IMR-90 (cell line): ENCODE data around the gene SELP. TPM values are rescaled to one million over a fixed set of nuclear protein-coding genes. Genes with fewer than 3 reads are reported as not detected.

Experiments used
- ATAC-seq: fragments of 200-7000 bp; cut with Tn5 transposase; 2 replicates; pipeline ENCODE4 v1.9.1; 2020; ENCODE audit warnings: low read depth, mild to moderate bottlenecking, moderate library complexity
- BruUV-seq: library from RNA; stranded (reverse); fragments of 400-500 nt; replicated peaks from 2 replicates; lab custom pipeline; 2021; lab: Mats Ljungman, UMichigan
- CTCF ChIA-PET: fragments of 300-600 bp; formaldehyde crosslinking; extraction: SDS; loops from one replicate; lab custom pipeline; 2021; ENCODE audit warnings: antibody characterized with exemption; lab: Yijun Ruan, JAX
- POLR2A ChIA-PET: fragments of 300-600 bp; sonication (Branson Sonifier 250); formaldehyde crosslinking; loops from one replicate; lab custom pipeline; 2022; ENCODE audit warnings: antibody characterized with exemption; ENCODE audit not compliant: unreplicated experiment; lab: Charles Lee
- DNase-seq: peaks from one replicate; pipeline ENCODE4 v3.0.0; 2013
- H2AFZ ChIP-seq: replicated peaks from 2 replicates; pipeline ENCODE3; 2013; ENCODE audit warnings: low read length, mild to moderate bottlenecking; ENCODE audit not compliant: poor library complexity
- H2AK5ac ChIP-seq: 2 replicates; pipeline ENCODE4 v1.6.1; 2013; ENCODE audit warnings: low read depth, low read length, inconsistent platforms
- H2AK9ac ChIP-seq: replicated peaks from 2 replicates; pipeline ENCODE3; 2013; ENCODE audit warnings: mild to moderate bottlenecking, low read depth, low read length, moderate library complexity; ENCODE audit not compliant: poor library complexity
- H2BK120ac ChIP-seq: 2 replicates; pipeline ENCODE4 v1.6.1; 2013; ENCODE audit warnings: low read depth, low read length, inconsistent platforms
- H2BK15ac ChIP-seq: 3 replicates; pipeline ENCODE4 v1.6.1; 2013; ENCODE audit warnings: low read depth, low read length, inconsistent platforms
- H2BK20ac ChIP-seq: 2 replicates; pipeline ENCODE4 v1.6.1; 2013; ENCODE audit warnings: low read depth, mild to moderate bottlenecking, inconsistent platforms, low read length, moderate library complexity
- H2BK5ac ChIP-seq: 2 replicates; pipeline ENCODE4 v1.6.1; 2013; ENCODE audit warnings: mild to moderate bottlenecking, low read depth, low read length, inconsistent platforms; ENCODE audit not compliant: poor library complexity, severe bottlenecking
- H3K14ac ChIP-seq: replicated peaks from 2 replicates; pipeline ENCODE4 v1.6.1; 2013; ENCODE audit warnings: low read depth, low read length, inconsistent platforms
- H3K18ac ChIP-seq: 2 replicates; pipeline ENCODE4 v1.6.1; 2013; ENCODE audit warnings: low read depth, low read length, control low read depth
- H3K23ac ChIP-seq: 2 replicates; pipeline ENCODE4 v1.6.1; 2013; ENCODE audit warnings: low read depth, low read length, inconsistent platforms
- H3K27ac ChIP-seq: 2 replicates; pipeline ENCODE4 v1.5.1; 2013; ENCODE audit warnings: mild to moderate bottlenecking, control low read depth, low read length; ENCODE audit not compliant: insufficient read depth
- H3K27me3 ChIP-seq: 2 replicates; pipeline ENCODE4 v1.6.1; 2013; ENCODE audit warnings: low read length; ENCODE audit not compliant: control insufficient read depth, insufficient read depth
- H3K36me3 ChIP-seq: 2 replicates; pipeline ENCODE4 v1.6.1; 2013; ENCODE audit warnings: low read length, mixed read lengths; ENCODE audit not compliant: control insufficient read depth, insufficient read depth
- H3K4ac ChIP-seq: 2 replicates; pipeline ENCODE4 v1.6.1; 2013; ENCODE audit warnings: low read depth, low read length, inconsistent platforms
- H3K4me1 ChIP-seq: 2 replicates; pipeline ENCODE4 v1.6.1; 2013; ENCODE audit warnings: low read length, mixed read lengths; ENCODE audit not compliant: control insufficient read depth, insufficient read depth
- H3K4me2 ChIP-seq: 2 replicates; pipeline ENCODE4 v1.6.1; 2013; ENCODE audit warnings: low read depth, mild to moderate bottlenecking, control low read depth, low read length, moderate library complexity
- H3K4me3 ChIP-seq: 2 replicates; pipeline ENCODE4 v1.5.1; 2013; ENCODE audit warnings: low read depth, mild to moderate bottlenecking, control low read depth, low read length, moderate library complexity; ENCODE audit not compliant: insufficient read depth
- H3K56ac ChIP-seq: 2 replicates; pipeline ENCODE4 v1.6.1; 2013; ENCODE audit warnings: low read length, inconsistent platforms; ENCODE audit not compliant: insufficient read depth; ENCODE audit errors: extremely low read depth
- H3K79me1 ChIP-seq, 2 experiments: 2 replicates each; pipeline ENCODE4 v1.6.1; 2013; ENCODE audit warnings: low read length in 2 of 2, inconsistent platforms in 1 of 2, low read depth in 1 of 2
- H3K9ac ChIP-seq: 2 replicates; pipeline ENCODE4 v1.6.1; 2013; ENCODE audit warnings: low read depth, low read length, control low read depth
- H3K9me1 ChIP-seq: 2 replicates; pipeline ENCODE4 v1.6.1; 2013; ENCODE audit warnings: low read length, inconsistent platforms; ENCODE audit not compliant: insufficient read depth
- H3K9me3 ChIP-seq: 2 replicates; pipeline ENCODE4 v1.6.1; 2013; ENCODE audit warnings: low read length; ENCODE audit not compliant: control insufficient read depth, insufficient read depth
- H4K20me1 ChIP-seq: 2 replicates; pipeline ENCODE4 v1.6.1; 2013; ENCODE audit warnings: low read length, inconsistent platforms; ENCODE audit not compliant: insufficient read depth
- H4K5ac ChIP-seq: 2 replicates; pipeline ENCODE4 v1.6.1; 2013; ENCODE audit warnings: mild to moderate bottlenecking, low read depth, low read length, control low read depth
- H4K8ac ChIP-seq, 2 experiments: 2 replicates each; pipeline ENCODE4 v1.6.1; 2013; ENCODE audit warnings: low read depth in 2 of 2, low read length in 2 of 2, control low read depth in 1 of 2, inconsistent platforms in 1 of 2
- H4K91ac ChIP-seq: 2 replicates; pipeline ENCODE4 v1.6.1; 2013; ENCODE audit warnings: low read depth, low read length, inconsistent platforms; ENCODE audit not compliant: insufficient read depth
- BHLHE40 ChIP-seq: fragments of 150-350 bp; IDR thresholded peaks from 2 replicates; pipeline ENCODE4 v1.6.1; 2016; ENCODE audit warnings: mild to moderate bottlenecking, low read depth, low read length
- CEBPB ChIP-seq: IDR thresholded peaks from 2 replicates; pipeline ENCODE4 v1.6.1; 2012; ENCODE audit warnings: low read depth, low read length, improper control_type of control experiment
- CHD1 ChIP-seq: IDR thresholded peaks from 2 replicates; pipeline ENCODE4 v1.6.1; 2012; ENCODE audit warnings: low read depth, low read length, improper control_type of control experiment
- FOS ChIP-seq: fragments of 150-350 bp; IDR thresholded peaks from 2 replicates; pipeline ENCODE4 v1.6.1; 2016; ENCODE audit warnings: low read depth, low read length
- MAFK ChIP-seq: IDR thresholded peaks from 2 replicates; pipeline ENCODE4 v1.6.1; 2012; ENCODE audit warnings: low read depth, low read length, improper control_type of control experiment
- MAZ ChIP-seq: IDR thresholded peaks from 2 replicates; pipeline ENCODE4 v1.6.1; 2012; ENCODE audit warnings: low read depth, mild to moderate bottlenecking, low read length, improper control_type of control experiment, moderate library complexity, borderline replicate concordance
- MXI1 ChIP-seq: IDR thresholded peaks from 2 replicates; pipeline ENCODE4 v1.6.1; 2012; ENCODE audit warnings: low read depth, mild to moderate bottlenecking, low read length, moderate library complexity, borderline replicate concordance
- NFE2L2 ChIP-seq: fragments of 150-350 bp; IDR thresholded peaks from 2 replicates; pipeline ENCODE4 v1.6.1; 2016; ENCODE audit warnings: low read depth, mild to moderate bottlenecking, low read length
- POLR2A ChIP-seq: IDR thresholded peaks from 2 replicates; pipeline ENCODE4 v1.6.1; 2012; ENCODE audit warnings: mild to moderate bottlenecking, low read depth, low read length
- RAD21 ChIP-seq: IDR thresholded peaks from 2 replicates; pipeline ENCODE4 v1.6.1; 2012; ENCODE audit warnings: low read length, improper control_type of control experiment
- RCOR1 ChIP-seq: IDR thresholded peaks from 2 replicates; pipeline ENCODE4 v1.6.1; 2012; ENCODE audit warnings: mild to moderate bottlenecking, low read length, improper control_type of control experiment; ENCODE audit not compliant: insufficient replicate concordance
- RFX5 ChIP-seq: IDR thresholded peaks from 2 replicates; pipeline ENCODE4 v1.8.0; 2012; ENCODE audit warnings: low read depth, mild to moderate bottlenecking, low read length, moderate library complexity
- SMC3 ChIP-seq: fragments of 150-350 bp; IDR thresholded peaks from 2 replicates; pipeline ENCODE4 v1.6.1; 2016; ENCODE audit warnings: low read depth, mild to moderate bottlenecking, antibody characterized with exemption, low read length, moderate library complexity
- WGBS, 2 experiments: methylation state at CpG; one replicate each; pipeline versions ENCODE4 v1.1.5 to v1.1.7; 2013; ENCODE audit warnings: missing lambda C conversion rate in 2 of 2; ENCODE audit not compliant: insufficient read length in 1 of 2; ENCODE audit errors: extremely low coverage in 2 of 2; 5-methylcytosine and 5-hydroxymethylcytosine counted together
- dilution Hi-C: fragments of 300-500 bp; cut with HindIII; formaldehyde crosslinking; loops from one replicate; pipeline ENCODE4 v1.14.3; 2018; ENCODE audit warnings: low sequenced_read_pairs; ENCODE audit not compliant: unreplicated experiment
- in situ Hi-C: fragments of 300-500 bp; cut with MboI; formaldehyde crosslinking; loops from 3 replicates; pipeline ENCODE4 v1.14.3; 2019; ENCODE audit warnings: low sequenced_read_pairs, inconsistent platforms, mixed read lengths
- intact Hi-C: fragments of 100-400 bp; cut with micrococcal nuclease; formaldehyde crosslinking; loops from 2 replicates; pipeline ENCODE4 v1.10.0; 2022
- polyA plus RNA-seq, 3 experiments: library from polyadenylated mRNA; depleted of rRNA; stranded (reverse); fragments of >200 nt; gene quantifications; 2 replicates each; pipeline ENCODE4 v1.2.3, GENCODE V29; 2012; ENCODE audit warnings: low replicate concordance in 1 of 3
- total RNA-seq: library from RNA; depleted of rRNA; stranded (reverse); fragments of >200 nt; gene quantifications from 2 replicates; pipeline ENCODE4 v1.2.3, GENCODE V29; 2012
- TF ChIP-seq, protein P1 (sequence below): fragments of 150-350 bp; IDR thresholded peaks from 2 replicates; pipeline ENCODE4 v1.6.1; 2016; ENCODE audit warnings: low read depth, mild to moderate bottlenecking, low read length, moderate library complexity, borderline replicate concordance
- TF ChIP-seq, protein P2 (sequence below): fragments of 150-350 bp; IDR thresholded peaks from 2 replicates; pipeline ENCODE4 v1.6.1; 2017; ENCODE audit warnings: mild to moderate bottlenecking, antibody characterized with exemption, low read length, low read depth
- TF ChIP-seq, protein P3 (sequence below): conservative IDR thresholded peaks from 2 replicates; pipeline ENCODE4 v1.5.1; 2012; ENCODE audit warnings: mild to moderate bottlenecking, low read depth, low read length, improper control_type of control experiment

The SELP gene
- total and polyA plus RNA-seq, 2 of the 4 experiments (the other 2 are of a cell fraction): not detected

DNA sequence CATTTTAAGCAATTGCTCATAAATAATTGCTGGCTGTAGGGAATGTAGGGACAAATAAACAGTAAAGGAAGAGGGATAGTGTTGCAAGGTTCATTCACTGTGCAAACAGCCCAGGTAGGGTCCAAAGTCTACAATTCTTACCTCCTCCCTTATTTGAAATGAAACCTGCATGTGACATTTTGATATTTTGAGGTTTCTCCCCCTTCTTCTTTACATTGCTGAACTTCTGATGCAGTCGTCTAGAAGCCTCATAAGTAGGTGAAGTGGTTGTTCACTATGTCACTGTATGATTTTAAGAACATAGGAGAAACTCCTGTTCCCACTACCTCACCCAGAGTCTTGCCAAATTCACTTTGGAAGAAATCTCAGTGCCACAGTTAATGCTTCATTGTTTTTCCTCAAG lies 59.8 kb downstream of the SELP start:
- H3K4me3 ChIP-seq: no peak overlapping the region
- H3K56ac ChIP-seq: no peak overlapping the region
- POLR2A ChIA-PET: no interaction called here
- no peak overlapping the region for H3K9ac ChIP-seq
- H3K79me1 ChIP-seq: no peaks in the 10 kb centered on the region
- no peaks in the 10 kb centered on the region for H3K36me3 ChIP-seq
- no peak overlapping the region for H3K4ac ChIP-seq
- no peak overlapping the region for H2BK15ac ChIP-seq
- no peak overlapping the region for H3K4me2 ChIP-seq
- H3K27ac ChIP-seq: no peak overlapping the region
- H3K23ac ChIP-seq: no peak overlapping the region
- TF ChIP-seq POLR2A (no peak), MAFK (no peak), MXI1 (no peak), CHD1 (no peak), CEBPB (no peak), RFX5 (no peak), SMC3 (no peak), RCOR1 (no peak), MAZ (no peak), NFE2L2 (no peak), BHLHE40 (no peak), FOS (no peak), RAD21 (no peak)
- TF ChIP-seq, protein P1, sequence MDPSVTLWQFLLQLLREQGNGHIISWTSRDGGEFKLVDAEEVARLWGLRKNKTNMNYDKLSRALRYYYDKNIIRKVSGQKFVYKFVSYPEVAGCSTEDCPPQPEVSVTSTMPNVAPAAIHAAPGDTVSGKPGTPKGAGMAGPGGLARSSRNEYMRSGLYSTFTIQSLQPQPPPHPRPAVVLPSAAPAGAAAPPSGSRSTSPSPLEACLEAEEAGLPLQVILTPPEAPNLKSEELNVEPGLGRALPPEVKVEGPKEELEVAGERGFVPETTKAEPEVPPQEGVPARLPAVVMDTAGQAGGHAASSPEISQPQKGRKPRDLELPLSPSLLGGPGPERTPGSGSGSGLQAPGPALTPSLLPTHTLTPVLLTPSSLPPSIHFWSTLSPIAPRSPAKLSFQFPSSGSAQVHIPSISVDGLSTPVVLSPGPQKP: no peak
- TF ChIP-seq, protein P2, sequence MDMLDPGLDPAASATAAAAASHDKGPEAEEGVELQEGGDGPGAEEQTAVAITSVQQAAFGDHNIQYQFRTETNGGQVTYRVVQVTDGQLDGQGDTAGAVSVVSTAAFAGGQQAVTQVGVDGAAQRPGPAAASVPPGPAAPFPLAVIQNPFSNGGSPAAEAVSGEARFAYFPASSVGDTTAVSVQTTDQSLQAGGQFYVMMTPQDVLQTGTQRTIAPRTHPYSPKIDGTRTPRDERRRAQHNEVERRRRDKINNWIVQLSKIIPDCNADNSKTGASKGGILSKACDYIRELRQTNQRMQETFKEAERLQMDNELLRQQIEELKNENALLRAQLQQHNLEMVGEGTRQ: no peak
- TF ChIP-seq, protein P3, sequence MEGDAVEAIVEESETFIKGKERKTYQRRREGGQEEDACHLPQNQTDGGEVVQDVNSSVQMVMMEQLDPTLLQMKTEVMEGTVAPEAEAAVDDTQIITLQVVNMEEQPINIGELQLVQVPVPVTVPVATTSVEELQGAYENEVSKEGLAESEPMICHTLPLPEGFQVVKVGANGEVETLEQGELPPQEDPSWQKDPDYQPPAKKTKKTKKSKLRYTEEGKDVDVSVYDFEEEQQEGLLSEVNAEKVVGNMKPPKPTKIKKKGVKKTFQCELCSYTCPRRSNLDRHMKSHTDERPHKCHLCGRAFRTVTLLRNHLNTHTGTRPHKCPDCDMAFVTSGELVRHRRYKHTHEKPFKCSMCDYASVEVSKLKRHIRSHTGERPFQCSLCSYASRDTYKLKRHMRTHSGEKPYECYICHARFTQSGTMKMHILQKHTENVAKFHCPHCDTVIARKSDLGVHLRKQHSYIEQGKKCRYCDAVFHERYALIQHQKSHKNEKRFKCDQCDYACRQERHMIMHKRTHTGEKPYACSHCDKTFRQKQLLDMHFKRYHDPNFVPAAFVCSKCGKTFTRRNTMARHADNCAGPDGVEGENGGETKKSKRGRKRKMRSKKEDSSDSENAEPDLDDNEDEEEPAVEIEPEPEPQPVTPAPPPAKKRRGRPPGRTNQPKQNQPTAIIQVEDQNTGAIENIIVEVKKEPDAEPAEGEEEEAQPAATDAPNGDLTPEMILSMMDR: no peak
- H3K9me1 ChIP-seq: no peaks in the 10 kb centered on the region
- ATAC-seq (no peak), DNase-seq (no peak)
- no peak overlapping the region for H3K18ac ChIP-seq
- H2AFZ ChIP-seq: no peak overlapping the region
- no peaks in the 10 kb centered on the region for H3K9me3 ChIP-seq
- H4K5ac ChIP-seq: no peak overlapping the region
- H2BK120ac ChIP-seq: no peak overlapping the region
- dilution Hi-C loops: no loop called here
- no peak overlapping the region for H4K91ac ChIP-seq
- no TSS peak for BruUV-seq
- no CpG with 5 or more reads among the region's 1 CpG for WGBS, 2 experiments
- 0 out of 2 replicates have a peak, but pooled peaks cover 1% of the 10 kb centered on the region for H3K27me3 ChIP-seq
- no peak overlapping the region for H2BK5ac ChIP-seq
- H2AK5ac ChIP-seq: no peak overlapping the region
- CTCF ChIA-PET: no interaction called here
- H2BK20ac ChIP-seq: no peak overlapping the region
- no peak overlapping the region for H3K14ac ChIP-seq
- in situ Hi-C loops: no loop called here
- H4K8ac ChIP-seq: no peak overlapping the region
- no peak overlapping the region for H2AK9ac ChIP-seq
- H3K4me1 ChIP-seq: no peaks in the 10 kb centered on the region
- intact Hi-C loops: no loop called here
- no peaks in the 10 kb centered on the region for H4K20me1 ChIP-seq
